ENCODE results near the gene ZNF136. TPM values are rescaled to one million over a fixed set of nuclear protein-coding genes. Genes with fewer than 3 reads are reported as not detected.

ZNF136 gene
- 1 to 10 TPM; 1.4 to 2.2 (median 1.8) TPM for total RNA-seq

DNA sequence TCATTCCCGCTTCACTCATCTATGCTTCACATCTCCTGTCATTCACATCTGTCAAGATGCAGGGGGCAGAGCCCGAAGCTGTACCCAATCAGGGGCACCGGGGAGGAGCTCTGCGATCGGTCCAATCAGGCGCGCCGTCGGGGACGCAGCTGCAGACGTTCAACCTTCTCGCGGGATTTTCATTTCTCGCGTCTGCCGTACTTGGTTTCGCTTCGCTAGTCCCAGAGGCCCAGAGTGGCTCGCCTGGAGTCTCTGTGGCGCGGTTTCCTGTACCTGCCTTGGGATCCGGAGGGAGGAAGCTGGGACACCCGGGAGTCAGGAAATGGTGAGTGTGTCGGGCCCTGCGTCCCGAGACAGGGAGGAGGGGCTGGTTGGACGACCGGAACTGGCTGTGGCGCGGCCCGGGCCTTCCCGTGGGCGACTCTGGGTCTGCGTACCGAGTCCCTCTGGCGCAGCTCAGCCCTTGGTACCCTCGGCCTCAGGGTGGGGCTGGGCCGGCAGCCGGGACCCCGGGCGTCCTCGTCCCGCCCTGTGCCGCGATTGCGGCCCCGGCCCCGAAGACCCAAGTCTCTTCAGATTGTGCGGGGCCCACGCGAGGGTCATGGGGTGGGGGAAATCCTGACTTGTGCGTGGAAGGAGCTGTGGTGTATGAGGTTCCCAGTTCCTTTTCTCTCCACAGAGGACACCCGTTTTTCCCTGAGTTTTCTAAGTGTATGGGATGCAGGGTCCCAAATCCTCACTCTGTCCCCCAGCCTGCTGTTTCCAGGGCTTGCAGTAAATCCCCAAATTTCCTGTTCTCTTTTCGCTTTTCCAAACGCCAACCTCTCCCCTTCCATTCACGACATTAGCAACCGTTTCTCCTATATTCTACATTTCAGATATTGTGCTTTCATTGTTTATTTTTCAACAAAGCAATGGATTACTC, at the start of gene ZNF136:
Gene ZNF136, plus strand, starts transcription at position 215 of the 925 bp plus-strand sequence. Its CDS starts 108 bp downstream, at position 323.
- peak within 1 kb of the TSS; percentile 77 to 90 (median 89) for H3K4me3 ChIP-seq
- peak; percentile 83 to 91 for DNase-seq
- in situ Hi-C loops (cut with MboI; ENCODE audit: low sequenced_read_pairs in 4 of 4) (no loop called here), intact Hi-C loops (cut with DNase I; ENCODE audit: low total_unique reads) (no loop called here)
- H3K4me1 ChIP-seq, result peaks cover 6 to 16% of the 10 kb centered on the region in 2 donors
- TF ChIP-seq, protein P1, sequence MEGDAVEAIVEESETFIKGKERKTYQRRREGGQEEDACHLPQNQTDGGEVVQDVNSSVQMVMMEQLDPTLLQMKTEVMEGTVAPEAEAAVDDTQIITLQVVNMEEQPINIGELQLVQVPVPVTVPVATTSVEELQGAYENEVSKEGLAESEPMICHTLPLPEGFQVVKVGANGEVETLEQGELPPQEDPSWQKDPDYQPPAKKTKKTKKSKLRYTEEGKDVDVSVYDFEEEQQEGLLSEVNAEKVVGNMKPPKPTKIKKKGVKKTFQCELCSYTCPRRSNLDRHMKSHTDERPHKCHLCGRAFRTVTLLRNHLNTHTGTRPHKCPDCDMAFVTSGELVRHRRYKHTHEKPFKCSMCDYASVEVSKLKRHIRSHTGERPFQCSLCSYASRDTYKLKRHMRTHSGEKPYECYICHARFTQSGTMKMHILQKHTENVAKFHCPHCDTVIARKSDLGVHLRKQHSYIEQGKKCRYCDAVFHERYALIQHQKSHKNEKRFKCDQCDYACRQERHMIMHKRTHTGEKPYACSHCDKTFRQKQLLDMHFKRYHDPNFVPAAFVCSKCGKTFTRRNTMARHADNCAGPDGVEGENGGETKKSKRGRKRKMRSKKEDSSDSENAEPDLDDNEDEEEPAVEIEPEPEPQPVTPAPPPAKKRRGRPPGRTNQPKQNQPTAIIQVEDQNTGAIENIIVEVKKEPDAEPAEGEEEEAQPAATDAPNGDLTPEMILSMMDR (IDR thresholded peaks at IDR 0.05 in 4 of 5, conservative IDR thresholded peaks at IDR 0.05 in 1 of 5), result no peak
- TF ChIP-seq POLR2A (IDR thresholded peaks at IDR 0.05), result peak; percentile 63 to 64
- peak within 1 kb of the TSS; percentile 85 to 89 (median 88) for H3K27ac ChIP-seq
- H3K9me3 ChIP-seq, result no peaks in the 10 kb centered on the region
- H3K36me3 ChIP-seq, result peaks cover 0 to 8% of the 10 kb centered on the region in 2 donors
- no peaks in the 10 kb centered on the region for H3K27me3 ChIP-seq
- ATAC-seq, result peak; percentile 99

DNA sequence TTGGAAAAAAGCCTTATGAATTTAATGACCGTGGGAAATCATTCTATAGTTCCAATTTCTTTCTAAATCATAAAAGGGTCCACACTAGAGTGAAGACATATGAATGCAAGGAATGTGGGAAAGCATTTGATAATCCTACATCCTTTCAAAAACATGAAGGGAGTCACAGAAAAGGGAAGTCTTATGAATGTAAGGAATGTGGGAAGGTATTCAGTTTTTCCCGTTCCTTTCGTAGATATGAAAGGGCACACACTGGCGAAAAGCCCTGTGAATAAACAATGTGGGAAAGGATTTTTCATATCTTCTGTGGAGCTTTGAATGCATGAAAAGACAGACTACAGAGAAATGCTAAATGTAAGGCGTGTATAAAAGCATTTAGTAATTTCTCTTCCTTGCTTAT, 49.8 kb upstream of the ZNF136 start:
- Histone ChIP-seq H3K4me3 (no peak overlapping the region), H3K27ac (no peak overlapping the region), H3K4me1 (no peaks in the 10 kb centered on the region), H3K27me3 (no peaks in the 10 kb centered on the region), H3K9me3 (peaks cover 0 to 3% (median 0%) of the 10 kb centered on the region in 3 donors), H3K36me3 (peaks cover 0 to 35% of the 10 kb centered on the region in 2 donors)
- DNase-seq, result no peak
- TF ChIP-seq, protein P1 (IDR thresholded peaks at IDR 0.05 in 4 of 5, conservative IDR thresholded peaks at IDR 0.05 in 1 of 5), result no peak
- intact Hi-C loops (cut with DNase I; ENCODE audit: low total_unique reads) (no loop called here), in situ Hi-C loops (cut with MboI; ENCODE audit: low sequenced_read_pairs in 4 of 4) (no loop called here)
- ATAC-seq, result no peak

DNA sequence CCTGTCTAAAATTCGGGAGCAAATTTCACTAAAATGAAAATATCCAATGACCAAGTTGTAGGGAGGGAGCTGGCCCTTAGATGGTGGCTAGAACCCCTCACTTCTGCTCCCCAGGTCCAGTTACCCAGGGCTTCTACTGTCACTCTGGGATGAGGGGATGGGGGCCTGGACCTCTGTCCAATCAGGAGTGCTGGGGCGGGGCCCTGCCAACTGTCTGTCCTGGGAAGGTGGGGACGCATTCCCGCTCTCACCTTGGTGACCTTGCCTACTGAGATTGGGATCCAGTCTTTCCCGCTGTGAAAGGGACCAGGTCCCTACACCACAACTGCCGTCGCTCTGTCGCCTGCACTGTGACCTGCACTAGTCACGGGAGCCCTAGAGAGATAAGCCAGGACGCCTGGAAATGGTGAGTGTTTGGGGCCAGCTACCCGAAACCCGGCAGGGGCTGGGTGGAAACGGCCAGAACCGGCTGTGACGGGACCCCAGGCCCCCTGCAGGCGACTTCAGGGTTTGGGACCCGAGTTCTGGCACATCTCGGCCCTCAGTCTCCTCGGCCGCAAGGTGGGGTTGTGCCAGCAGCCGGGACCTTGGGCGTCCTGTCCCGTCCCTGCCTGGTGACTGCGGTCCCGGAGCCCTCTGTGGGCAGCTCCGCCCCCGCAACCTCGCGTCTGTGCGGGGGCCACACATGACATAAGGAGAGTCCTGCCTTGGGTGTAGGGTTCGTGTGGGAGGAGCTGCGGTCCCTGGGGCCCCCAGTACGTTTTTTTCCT, 45.5 kb upstream of the ZNF136 start:
- no peak for DNase-seq
- Histone ChIP-seq H3K9me3 (no peaks in the 10 kb centered on the region), H3K27ac (no peak overlapping the region), H3K27me3 (no peaks in the 10 kb centered on the region), H3K4me1 (no peaks in the 10 kb centered on the region), H3K4me3 (no peak overlapping the region), H3K36me3 (peaks cover 0 to 10% of the 10 kb centered on the region in 2 donors)
- in situ Hi-C loops (cut with MboI; ENCODE audit: low sequenced_read_pairs in 4 of 4) (no loop called here), intact Hi-C loops (cut with DNase I; ENCODE audit: low total_unique reads) (no loop called here)
- TF ChIP-seq, protein P1 (IDR thresholded peaks at IDR 0.05 in 4 of 5, conservative IDR thresholded peaks at IDR 0.05 in 1 of 5), result no peak
- TF ChIP-seq POLR2A (IDR thresholded peaks at IDR 0.05), result no peak
- ATAC-seq, result no peak

DNA sequence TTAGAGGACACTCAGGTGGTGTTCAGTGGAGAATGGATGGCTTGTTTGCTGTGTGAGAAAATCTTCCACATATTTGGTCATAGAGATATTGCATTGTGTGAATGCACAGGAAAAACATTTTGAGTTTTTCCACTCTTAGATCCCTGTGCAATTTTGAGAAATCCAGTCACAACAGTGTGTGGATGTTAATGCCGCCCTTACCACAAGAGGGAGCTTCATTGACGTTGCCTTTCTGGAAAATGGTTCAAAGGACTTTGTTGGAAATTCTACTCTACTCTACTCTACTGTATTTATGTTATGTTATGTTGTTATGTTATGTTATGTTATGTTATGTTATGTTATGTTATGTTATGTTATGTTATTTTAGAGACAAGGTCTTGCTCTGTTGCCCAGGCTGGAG, 36.2 kb upstream of the ZNF136 start:
- intact Hi-C loops (cut with DNase I; ENCODE audit: low total_unique reads), result no loop called here
- DNase-seq (no peak), ATAC-seq (no peak)
- H3K4me3 ChIP-seq, result no peak overlapping the region
- TF ChIP-seq, protein P1 (IDR thresholded peaks at IDR 0.05 in 4 of 5, conservative IDR thresholded peaks at IDR 0.05 in 1 of 5), result peak in 3 of 5 experiments; percentile 15 to 36 (median 26)
- TF ChIP-seq POLR2A (IDR thresholded peaks at IDR 0.05), result no peak
- H3K36me3 ChIP-seq, result peaks cover 0 to under 1% of the 10 kb centered on the region in 2 donors
- H3K4me1 ChIP-seq, result no peaks in the 10 kb centered on the region
- in situ Hi-C loops (cut with MboI; ENCODE audit: low sequenced_read_pairs in 4 of 4), result loop anchor here in 1 of 4 donors (25.0 kb wide), 1 partner anchor 214 kb away; no protein-coding TSS in a partner anchor
- H3K9me3 ChIP-seq, result peaks cover 0 to under 1% (median 0%) of the 10 kb centered on the region in 3 donors
- no peak overlapping the region for H3K27ac ChIP-seq
- H3K27me3 ChIP-seq, result no peaks in the 10 kb centered on the region
